Suppressor macrophage (primary cell): Measurements from ENCODE around the gene USH1G.
"Not testable (repeated sequence)": the region's sequence is repeated elsewhere in the genome, so short reads cannot be mapped to it uniquely, and the experiment has no call there.

Experiments
- DNase-seq, 4 experiments: peaks; one replicate each; pipeline ENCODE4 v3.0.0-alpha.2; 2020 to 2022

USH1G gene

GRCh38 chr17:74873874-74874614, 49.0 kb downstream of the USH1G start:
- DNase-seq = peak; percentile 45 to 71 (median 57)

GRCh38 chr17:74873037-74873873, 49.8 kb downstream of the USH1G start:
- peak; percentile 100 for DNase-seq

GRCh38 chr17:74872313-74873036, 50.6 kb downstream of the USH1G start, which contains the start of gene FDXR:
TSS of gene FDXR (minus strand) at chr17:74872994. CDS start at chr17:74872944, 50 bp downstream.
- DNase-seq = no peak

GRCh38 chr17:74871356-74872076, 51.5 kb downstream of the USH1G start:
- no peak for DNase-seq

GRCh38 chr17:74870512-74870911, 52.5 kb downstream of the USH1G start:
- no peak for DNase-seq

- DNase-seq = not testable (repeated sequence)
Measured at GRCh38 chr17:74870028-74870427, 53.0 kb downstream of the USH1G start.

- no peak for DNase-seq
Measured at GRCh38 chr17:74868908-74869255, 54.2 kb downstream of the USH1G start.

- DNase-seq = no peak
Measured at GRCh38 chr17:74868251-74868907, 54.7 kb downstream of the USH1G start.

GRCh38 chr17:74866198-74866835, 56.7 kb downstream of the USH1G start:
- no peak for DNase-seq
